Hepatocyte (in vitro differentiated cells): ENCODE results near the gene C17orf78.

Experiments
- EZH2 ChIP-seq: fragments of 200-600 bp; sonication (generic); IDR thresholded peaks from 2 replicates; pipeline ENCODE4 v1.6.1; 2016; ENCODE audit warnings: antibody characterized with exemption, mild to moderate bottlenecking, borderline replicate concordance
- TF ChIP-seq, protein P1 (sequence below): fragments of 200-600 bp; sonication (generic); IDR thresholded peaks from 2 replicates; pipeline ENCODE4 v1.5.1; 2016; ENCODE audit warnings: antibody characterized with exemption, mild to moderate bottlenecking; ENCODE audit not compliant: poor library complexity

DNA sequence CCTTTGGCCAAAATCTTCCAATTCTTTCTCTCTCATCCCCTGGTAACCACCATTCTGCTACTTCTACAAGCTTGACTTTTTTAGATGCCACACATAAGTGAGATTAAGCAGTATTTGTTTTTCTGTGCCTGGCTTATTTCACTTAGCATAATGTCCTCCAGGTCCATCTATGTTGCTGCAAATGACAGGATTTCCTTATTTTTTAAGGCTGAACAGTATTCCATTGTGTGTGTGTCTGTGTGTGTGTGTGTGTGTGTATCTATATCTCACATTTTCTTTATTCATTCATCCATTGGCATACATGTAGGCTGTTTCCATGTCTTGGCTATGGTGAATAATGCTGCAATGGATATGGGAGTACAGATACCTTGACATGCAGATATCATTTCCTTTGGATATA, 24.7 kb downstream of the C17orf78 start:
- TF ChIP-seq, protein P1, sequence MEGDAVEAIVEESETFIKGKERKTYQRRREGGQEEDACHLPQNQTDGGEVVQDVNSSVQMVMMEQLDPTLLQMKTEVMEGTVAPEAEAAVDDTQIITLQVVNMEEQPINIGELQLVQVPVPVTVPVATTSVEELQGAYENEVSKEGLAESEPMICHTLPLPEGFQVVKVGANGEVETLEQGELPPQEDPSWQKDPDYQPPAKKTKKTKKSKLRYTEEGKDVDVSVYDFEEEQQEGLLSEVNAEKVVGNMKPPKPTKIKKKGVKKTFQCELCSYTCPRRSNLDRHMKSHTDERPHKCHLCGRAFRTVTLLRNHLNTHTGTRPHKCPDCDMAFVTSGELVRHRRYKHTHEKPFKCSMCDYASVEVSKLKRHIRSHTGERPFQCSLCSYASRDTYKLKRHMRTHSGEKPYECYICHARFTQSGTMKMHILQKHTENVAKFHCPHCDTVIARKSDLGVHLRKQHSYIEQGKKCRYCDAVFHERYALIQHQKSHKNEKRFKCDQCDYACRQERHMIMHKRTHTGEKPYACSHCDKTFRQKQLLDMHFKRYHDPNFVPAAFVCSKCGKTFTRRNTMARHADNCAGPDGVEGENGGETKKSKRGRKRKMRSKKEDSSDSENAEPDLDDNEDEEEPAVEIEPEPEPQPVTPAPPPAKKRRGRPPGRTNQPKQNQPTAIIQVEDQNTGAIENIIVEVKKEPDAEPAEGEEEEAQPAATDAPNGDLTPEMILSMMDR: no peak
- TF ChIP-seq EZH2: no peak
